HL-60 (cell line): ENCODE data around the gene UBA5.

Source experiments
- TF ChIP-seq, protein P1 (sequence below): IDR thresholded peaks from one replicate; pipeline ENCODE4 v1.5.1; 2011; ENCODE audit warnings: low read length, control low read depth, inconsistent platforms; ENCODE audit not compliant: insufficient read depth
- TF ChIP-seq, protein P2 (sequence below): IDR thresholded peaks from 2 replicates; pipeline ENCODE4 v1.6.1; 2012; ENCODE audit warnings: low read depth; ENCODE audit not compliant: insufficient replicate concordance

DNA sequence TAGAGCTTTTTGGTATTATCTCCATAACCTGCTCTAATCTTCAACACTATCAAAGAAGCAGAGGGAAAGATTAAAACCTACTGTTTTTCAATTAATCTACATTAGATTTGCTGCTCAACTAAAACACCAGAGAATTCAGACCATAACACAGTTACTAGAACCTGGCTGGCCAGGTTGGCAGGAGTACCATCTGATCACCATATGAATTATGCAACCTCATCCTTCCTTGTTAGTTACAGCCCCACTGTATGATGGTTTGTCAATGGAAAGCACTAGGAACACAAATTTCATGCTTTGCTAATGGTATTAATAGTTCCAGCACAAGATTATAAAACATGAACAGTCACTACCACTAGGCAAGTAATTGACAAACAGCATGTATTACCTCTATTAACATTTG lies 56.2 kb downstream of the UBA5 start:
- TF ChIP-seq, protein P1, sequence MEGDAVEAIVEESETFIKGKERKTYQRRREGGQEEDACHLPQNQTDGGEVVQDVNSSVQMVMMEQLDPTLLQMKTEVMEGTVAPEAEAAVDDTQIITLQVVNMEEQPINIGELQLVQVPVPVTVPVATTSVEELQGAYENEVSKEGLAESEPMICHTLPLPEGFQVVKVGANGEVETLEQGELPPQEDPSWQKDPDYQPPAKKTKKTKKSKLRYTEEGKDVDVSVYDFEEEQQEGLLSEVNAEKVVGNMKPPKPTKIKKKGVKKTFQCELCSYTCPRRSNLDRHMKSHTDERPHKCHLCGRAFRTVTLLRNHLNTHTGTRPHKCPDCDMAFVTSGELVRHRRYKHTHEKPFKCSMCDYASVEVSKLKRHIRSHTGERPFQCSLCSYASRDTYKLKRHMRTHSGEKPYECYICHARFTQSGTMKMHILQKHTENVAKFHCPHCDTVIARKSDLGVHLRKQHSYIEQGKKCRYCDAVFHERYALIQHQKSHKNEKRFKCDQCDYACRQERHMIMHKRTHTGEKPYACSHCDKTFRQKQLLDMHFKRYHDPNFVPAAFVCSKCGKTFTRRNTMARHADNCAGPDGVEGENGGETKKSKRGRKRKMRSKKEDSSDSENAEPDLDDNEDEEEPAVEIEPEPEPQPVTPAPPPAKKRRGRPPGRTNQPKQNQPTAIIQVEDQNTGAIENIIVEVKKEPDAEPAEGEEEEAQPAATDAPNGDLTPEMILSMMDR = no peak
- TF ChIP-seq, protein P2, sequence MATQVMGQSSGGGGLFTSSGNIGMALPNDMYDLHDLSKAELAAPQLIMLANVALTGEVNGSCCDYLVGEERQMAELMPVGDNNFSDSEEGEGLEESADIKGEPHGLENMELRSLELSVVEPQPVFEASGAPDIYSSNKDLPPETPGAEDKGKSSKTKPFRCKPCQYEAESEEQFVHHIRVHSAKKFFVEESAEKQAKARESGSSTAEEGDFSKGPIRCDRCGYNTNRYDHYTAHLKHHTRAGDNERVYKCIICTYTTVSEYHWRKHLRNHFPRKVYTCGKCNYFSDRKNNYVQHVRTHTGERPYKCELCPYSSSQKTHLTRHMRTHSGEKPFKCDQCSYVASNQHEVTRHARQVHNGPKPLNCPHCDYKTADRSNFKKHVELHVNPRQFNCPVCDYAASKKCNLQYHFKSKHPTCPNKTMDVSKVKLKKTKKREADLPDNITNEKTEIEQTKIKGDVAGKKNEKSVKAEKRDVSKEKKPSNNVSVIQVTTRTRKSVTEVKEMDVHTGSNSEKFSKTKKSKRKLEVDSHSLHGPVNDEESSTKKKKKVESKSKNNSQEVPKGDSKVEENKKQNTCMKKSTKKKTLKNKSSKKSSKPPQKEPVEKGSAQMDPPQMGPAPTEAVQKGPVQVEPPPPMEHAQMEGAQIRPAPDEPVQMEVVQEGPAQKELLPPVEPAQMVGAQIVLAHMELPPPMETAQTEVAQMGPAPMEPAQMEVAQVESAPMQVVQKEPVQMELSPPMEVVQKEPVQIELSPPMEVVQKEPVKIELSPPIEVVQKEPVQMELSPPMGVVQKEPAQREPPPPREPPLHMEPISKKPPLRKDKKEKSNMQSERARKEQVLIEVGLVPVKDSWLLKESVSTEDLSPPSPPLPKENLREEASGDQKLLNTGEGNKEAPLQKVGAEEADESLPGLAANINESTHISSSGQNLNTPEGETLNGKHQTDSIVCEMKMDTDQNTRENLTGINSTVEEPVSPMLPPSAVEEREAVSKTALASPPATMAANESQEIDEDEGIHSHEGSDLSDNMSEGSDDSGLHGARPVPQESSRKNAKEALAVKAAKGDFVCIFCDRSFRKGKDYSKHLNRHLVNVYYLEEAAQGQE = no peak
